Spleen (tissue), 11 donors: ENCODE data around the gene GPR107. TPM values are rescaled to one million over a fixed set of nuclear protein-coding genes. Genes with fewer than 3 reads are reported as not detected.
A peak's percentile ranks its signal among the peaks of the same experiment; 100 is the strongest.

ENCODE experiments used
- DNase-seq: peaks from one replicate; pipeline ENCODE4 v3.0.0-alpha.2; 2020
- H3K27ac ChIP-seq, 8 donors: fragments of 200-600 bp; sonication (generic) in 7 of 8; 1 replicate in 4 of 8; 2 replicates in 4 of 8; pipeline versions ENCODE4 v1.5.0 to v1.8.0; 2016 to 2021; ENCODE audit warnings: inconsistent platforms in 4 of 8, mild to moderate bottlenecking in 4 of 8, moderate library complexity in 1 of 8
- H3K27me3 ChIP-seq, 7 donors: fragments of 200-600 bp; sonication (generic) in 6 of 7; replicated peaks in 1 of 7; 1 replicate in 4 of 7; 2 replicates in 3 of 7; pipeline versions ENCODE4 v1.5.0 to v1.8.0; 2016 to 2021; ENCODE audit warnings: inconsistent platforms in 3 of 7, mild to moderate bottlenecking in 1 of 7
- H3K36me3 ChIP-seq, 6 donors: fragments of 200-600 bp; sonication (generic) in 5 of 6; 1 replicate in 4 of 6; 2 replicates in 2 of 6; pipeline versions ENCODE4 v1.5.0 to v1.8.0; 2016 to 2021; ENCODE audit warnings: inconsistent platforms in 2 of 6
- H3K4me1 ChIP-seq, 6 donors: fragments of 200-600 bp; sonication (generic) in 5 of 6; 1 replicate in 3 of 6; 2 replicates in 3 of 6; pipeline versions ENCODE4 v1.5.0 to v1.8.0; 2016 to 2021; ENCODE audit warnings: inconsistent platforms in 3 of 6
- H3K4me3 ChIP-seq, 8 donors: fragments of 200-600 bp; sonication (generic) in 7 of 8; 1 replicate in 4 of 8; 2 replicates in 4 of 8; pipeline versions ENCODE4 v1.5.0 to v1.8.0; 2016 to 2021; ENCODE audit warnings: inconsistent platforms in 4 of 8, mild to moderate bottlenecking in 4 of 8, moderate library complexity in 2 of 8
- H3K9me3 ChIP-seq, 8 donors: fragments of 200-600 bp; sonication (generic) in 7 of 8; 1 replicate in 4 of 8; 2 replicates in 4 of 8; pipeline versions ENCODE4 v1.5.0 to v1.8.0; 2016 to 2021; ENCODE audit warnings: inconsistent platforms in 4 of 8
- CTCF ChIP-seq, 11 experiments: fragments of 200-600 bp in 7 of 11; fragments of 450-650 bp in 4 of 11; sonication (generic) in 4 of 11; IDR thresholded peaks in 8 of 11; conservative IDR thresholded peaks in 3 of 11; 1 replicate in 7 of 11; 2 replicates in 4 of 11; pipeline versions ENCODE4 v1.4.0 to v1.8.0; 2016 to 2021; ENCODE audit warnings: antibody characterized with exemption in 11 of 11, inconsistent platforms in 4 of 11, mild to moderate bottlenecking in 1 of 11
- POLR2A ChIP-seq, 3 donors: fragments of 450-650 bp; IDR thresholded peaks; one replicate each; pipeline ENCODE4 v1.5.1; 2017; ENCODE audit warnings: antibody characterized with exemption in 3 of 3, mild to moderate bottlenecking in 1 of 3
- POLR2AphosphoS5 ChIP-seq, 3 donors: sonication (generic); formaldehyde crosslinking; IDR thresholded peaks; one replicate each; pipeline ENCODE4 v1.5.1; 2017; ENCODE audit warnings: antibody characterized with exemption in 3 of 3
- WGBS, 5 donors: extraction: QIAGEN DNeasy Blood & Tissue Kit in 3 of 5; methylation state at CpG; one replicate each; pipeline versions ENCODE4 v1.1.5 to v1.1.7; 2013 to 2018; 5-methylcytosine and 5-hydroxymethylcytosine counted together
- intact Hi-C: fragments of 100-400 bp; cut with DNase I; formaldehyde crosslinking; loops from one replicate; pipeline ENCODE4 v1.15.0; 2023; ENCODE audit warnings: low total_unique reads
- polyA plus RNA-seq, 3 donors: library from polyadenylated mRNA; stranded (reverse); fragments of 200-250 nt; gene quantifications; one replicate each; pipeline ENCODE4 v1.2.1, GENCODE V29; 2013
- total RNA-seq, 7 donors: library from RNA; depleted of rRNA in 3 of 7; stranded (reverse); fragments of >200 nt in 3 of 7; fragmentation: NEBNext Ultra II Directional in 4 of 7; extraction: Animal tissue kit (Norgen Biotek cat#: 25700) in 4 of 7; gene quantifications; one replicate each; pipeline versions ENCODE4 v1.1.0 to v1.2.1, GENCODE V29; 2016 to 2021
- donor health status: healthy with polysubstance abuse.
- donor health status: DM: no; HTN: no; CAD: no; lungs with moderate emphysema.
- donor health status: DM: no; HTN: no; CAD: no.
- donor health status: Bipolar disorder and iron deficiency.
- donor health status: healthy.
- donor health status: DM: no; HTN: no; CAD: no.
- donor health status: DM: yes; HTN: yes; CAD: no.

Gene GPR107
- total and polyA plus RNA-seq, 10 donors = 3.9 to 42.8 (median 28.3) TPM

GRCh38 chr9:130023994-130024596 lies 29.6 kb upstream of the GPR107 start:
- no peaks in the 10 kb centered on the region for H3K27me3 ChIP-seq
- DNase-seq = no peak
- H3K4me3 ChIP-seq = no peak overlapping the region
- peaks cover 37 to 100% (median 94%) of the 10 kb centered on the region in 6 donors for H3K4me1 ChIP-seq
- H3K36me3 ChIP-seq = peaks cover 0 to 7% (median 0%) of the 10 kb centered on the region in 6 donors
- H3K9me3 ChIP-seq = no peaks in the 10 kb centered on the region
- peak overlapping the region in 6 of 8 donors; percentile 56 to 76 (median 68) for H3K27ac ChIP-seq
- TF ChIP-seq POLR2A (IDR thresholded peaks at IDR 0.05) = no peak
- no peak for TF ChIP-seq CTCF (IDR thresholded peaks at IDR 0.05 in 8 of 11, conservative IDR thresholded peaks at IDR 0.05 in 3 of 11)
- no peak for TF ChIP-seq POLR2AphosphoS5 (IDR thresholded peaks at IDR 0.05)
- WGBS, 5 donors = 73 to 87% (median 82%) methylated on average over 3 of the region's 3 CpGs
- intact Hi-C loops = no loop called here

GRCh38 chr9:130024597-130024994 lies 29.1 kb upstream of the GPR107 start:
- peak overlapping the region in 4 of 8 donors; percentile 68 to 76 (median 70) for H3K27ac ChIP-seq

GRCh38 chr9:130026583-130027340 lies 26.9 kb upstream of the GPR107 start:
- H3K9me3 ChIP-seq = no peaks in the 10 kb centered on the region
- H3K27ac ChIP-seq = peak overlapping the region in 6 of 8 donors; percentile 22 to 76 (median 64)
- H3K36me3 ChIP-seq = peaks cover 0 to 6% (median 0%) of the 10 kb centered on the region in 6 donors
- H3K27me3 ChIP-seq = no peaks in the 10 kb centered on the region
- WGBS, 5 donors = 43 to 66% (median 54%) methylated on average over 2 of the region's 2 CpGs
- peak overlapping the region in 1 of 8 donors; percentile 18 for H3K4me3 ChIP-seq
- H3K4me1 ChIP-seq = peaks cover 45 to 100% (median 95%) of the 10 kb centered on the region in 6 donors
- DNase-seq = no peak
- intact Hi-C loops = no loop called here
- no peak for TF ChIP-seq POLR2A (IDR thresholded peaks at IDR 0.05)
- TF ChIP-seq CTCF (IDR thresholded peaks at IDR 0.05 in 8 of 11, conservative IDR thresholded peaks at IDR 0.05 in 3 of 11) = no peak
- no peak for TF ChIP-seq POLR2AphosphoS5 (IDR thresholded peaks at IDR 0.05)

More at GRCh38 chr9:130024597-130024994, 29.1 kb upstream of the GPR107 start:
- Histone ChIP-seq H3K4me3 (no peak overlapping the region), H3K36me3 (peaks cover 0 to 6% (median 0%) of the 10 kb centered on the region in 6 donors), H3K27me3 (no peaks in the 10 kb centered on the region), H3K9me3 (no peaks in the 10 kb centered on the region), H3K4me1 (peaks cover 40 to 100% (median 94%) of the 10 kb centered on the region in 6 donors)
- no peak for DNase-seq
- TF ChIP-seq POLR2AphosphoS5 (IDR thresholded peaks at IDR 0.05) (no peak), CTCF (IDR thresholded peaks at IDR 0.05 in 8 of 11, conservative IDR thresholded peaks at IDR 0.05 in 3 of 11) (no peak), POLR2A (IDR thresholded peaks at IDR 0.05) (no peak)
- intact Hi-C loops = no loop called here
- WGBS, 5 donors = 74 to 87% (median 78%) methylated on average over 5 of the region's 5 CpGs
